Measurements from ENCODE around the gene MAN1C1.

The MAN1C1 gene

DNA sequence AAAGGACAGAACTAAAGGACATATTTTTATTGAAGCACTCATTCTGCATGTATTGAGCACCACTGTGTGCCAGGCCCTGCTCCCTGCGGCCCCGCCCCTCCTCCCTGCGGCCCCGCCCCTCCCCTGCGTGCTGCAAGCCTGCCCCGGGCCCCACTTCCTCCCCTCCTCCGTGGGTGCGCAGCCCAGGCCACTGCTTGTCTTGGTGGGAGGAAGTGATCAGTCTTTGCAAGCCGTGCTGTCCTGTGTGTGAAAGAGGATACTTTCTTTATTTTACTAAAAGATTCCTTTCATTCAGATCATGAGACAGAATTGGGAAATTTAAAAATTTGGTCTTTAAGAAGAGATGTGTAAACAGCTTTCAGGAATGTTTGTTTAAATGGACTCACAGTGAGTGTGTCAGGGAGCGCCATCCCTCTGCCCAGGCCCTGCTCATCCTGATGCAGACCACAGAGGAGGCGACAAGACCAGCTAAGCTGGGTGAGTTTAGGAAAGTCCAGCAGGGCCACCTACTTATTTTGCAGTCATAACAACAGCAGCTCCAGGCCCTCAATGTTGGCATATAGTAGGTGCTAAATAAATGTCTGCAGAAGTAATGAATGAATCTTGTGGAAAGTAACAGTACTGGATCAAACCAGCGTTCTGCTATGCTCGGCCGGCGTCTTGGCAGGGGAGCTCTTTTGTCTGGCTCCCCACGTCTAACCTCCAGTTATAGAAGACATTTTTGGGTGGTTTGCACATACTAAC is 95.1 kb downstream of the MAN1C1 start:
- in situ Hi-C loops (cut with MboI; ENCODE audit: low sequenced_read_pairs), result no loop called here

DNA sequence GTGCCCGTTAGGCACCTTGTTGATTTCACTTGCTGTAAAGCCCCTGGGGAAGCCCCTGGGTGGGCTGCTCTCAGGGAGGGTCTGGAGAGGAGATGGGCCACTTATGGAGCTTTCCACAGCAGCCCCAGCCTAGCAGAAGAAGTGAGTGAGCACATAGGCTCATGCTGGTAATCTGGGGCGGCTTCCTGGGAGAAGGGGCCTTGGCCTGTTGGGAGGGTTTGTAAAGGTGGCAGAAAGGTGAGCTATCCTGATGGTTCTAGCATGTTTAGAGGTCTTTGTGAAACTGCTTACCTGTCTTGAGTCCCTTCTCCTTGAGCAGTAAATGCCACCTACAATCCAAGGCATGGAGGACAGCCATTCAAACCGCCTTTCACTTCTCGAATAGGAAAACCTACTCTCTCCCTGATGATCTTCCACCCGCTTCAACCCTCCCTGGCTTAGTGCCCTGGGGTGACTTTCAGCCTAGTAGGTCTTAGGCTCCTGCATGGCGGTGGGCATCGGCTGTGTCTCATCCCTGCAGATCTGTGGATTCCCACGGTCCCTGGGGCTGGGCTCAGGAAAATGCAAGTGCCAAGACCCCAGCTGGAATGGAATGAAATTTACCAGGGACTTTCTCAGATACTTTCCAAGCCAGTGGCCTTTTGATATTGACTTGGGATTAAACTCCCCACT is 95.8 kb downstream of the MAN1C1 start:
- in situ Hi-C loops (cut with MboI; ENCODE audit: low sequenced_read_pairs), result no loop called here

DNA sequence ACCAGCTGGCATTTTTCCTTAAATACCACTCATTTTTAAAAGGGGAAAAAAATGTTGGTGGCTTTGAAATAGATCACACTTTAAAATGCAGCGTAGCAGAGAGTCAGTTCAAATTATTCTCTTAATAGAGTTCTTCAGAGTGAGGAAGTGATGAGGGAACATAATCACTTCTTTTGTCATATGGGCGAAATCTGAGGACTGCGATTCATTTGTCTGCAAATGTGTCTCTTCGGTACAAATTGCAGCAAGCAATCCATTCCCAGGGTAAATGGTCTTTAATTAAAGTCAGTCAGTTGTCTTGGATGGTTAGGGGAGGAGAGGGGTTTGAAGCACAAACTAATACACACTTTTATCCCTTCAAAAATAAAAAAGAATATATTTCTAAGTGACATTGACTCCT is 97.4 kb downstream of the MAN1C1 start:
- in situ Hi-C loops (cut with MboI; ENCODE audit: low sequenced_read_pairs), result no loop called here

GRCh38 chr1:25714372-25714931 is 97.9 kb downstream of the MAN1C1 start:
- in situ Hi-C loops (cut with MboI; ENCODE audit: low sequenced_read_pairs), result no loop called here

DNA sequence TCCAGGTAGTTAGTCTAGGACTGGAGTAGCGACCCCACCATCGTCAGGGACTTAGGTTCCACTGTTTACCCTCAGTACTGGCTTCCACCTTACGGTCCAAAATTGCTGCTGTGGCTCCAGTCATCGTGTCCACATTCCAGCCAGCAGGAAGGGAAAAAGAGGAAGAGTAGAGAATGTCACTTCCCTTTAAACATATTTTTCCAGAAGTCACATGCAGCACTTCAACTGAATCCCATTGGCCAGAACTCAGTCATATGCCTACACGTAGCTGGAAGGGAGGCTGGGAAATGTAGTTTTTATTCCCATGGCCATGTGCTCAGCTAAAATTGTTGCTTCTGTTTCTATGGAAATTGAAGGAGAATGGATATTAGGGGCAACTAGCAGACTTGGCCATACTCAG is 99.3 kb downstream of the MAN1C1 start:
- in situ Hi-C loops (cut with MboI; ENCODE audit: low sequenced_read_pairs), result no loop called here

DNA sequence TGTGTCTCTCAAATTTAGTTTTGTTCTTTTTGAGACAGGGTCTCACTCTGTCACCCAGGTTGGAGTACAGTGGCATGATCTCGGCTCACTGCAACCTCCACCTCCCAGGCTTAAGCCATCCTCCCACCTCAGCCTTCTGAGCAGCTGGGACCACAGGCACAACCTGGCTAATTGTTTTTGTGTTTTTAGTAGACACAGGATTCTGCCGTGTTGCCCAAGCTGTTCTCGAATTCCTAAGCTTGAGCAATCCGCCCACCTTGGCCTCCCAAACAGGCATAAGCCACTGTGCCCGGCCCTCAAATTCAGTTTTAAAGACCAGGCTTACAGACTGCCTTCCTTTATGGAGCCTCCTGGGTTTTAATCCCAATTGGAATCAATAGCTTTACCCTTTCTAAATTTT is 99.7 kb downstream of the MAN1C1 start:
- in situ Hi-C loops (cut with MboI; ENCODE audit: low sequenced_read_pairs), result no loop called here

DNA sequence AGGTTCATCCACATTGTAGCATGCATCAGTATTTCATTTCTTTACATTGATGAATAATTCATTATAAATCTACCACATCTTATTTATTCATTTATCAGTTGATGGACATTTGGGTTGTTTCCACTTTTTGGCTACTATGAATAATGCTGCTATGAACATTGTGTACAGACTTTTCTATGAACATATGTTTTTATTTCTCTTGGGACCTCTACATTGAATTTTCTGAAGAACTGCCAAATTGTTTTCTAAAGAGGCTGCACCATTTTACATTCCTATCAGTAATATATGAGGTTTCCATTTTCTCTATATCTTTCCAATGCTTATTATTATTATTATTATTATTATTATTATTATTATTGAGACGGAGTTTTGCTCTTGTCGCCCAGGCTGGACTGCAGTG is 102.1 kb downstream of the MAN1C1 start:
- in situ Hi-C loops (cut with MboI; ENCODE audit: low sequenced_read_pairs), result no loop called here

DNA sequence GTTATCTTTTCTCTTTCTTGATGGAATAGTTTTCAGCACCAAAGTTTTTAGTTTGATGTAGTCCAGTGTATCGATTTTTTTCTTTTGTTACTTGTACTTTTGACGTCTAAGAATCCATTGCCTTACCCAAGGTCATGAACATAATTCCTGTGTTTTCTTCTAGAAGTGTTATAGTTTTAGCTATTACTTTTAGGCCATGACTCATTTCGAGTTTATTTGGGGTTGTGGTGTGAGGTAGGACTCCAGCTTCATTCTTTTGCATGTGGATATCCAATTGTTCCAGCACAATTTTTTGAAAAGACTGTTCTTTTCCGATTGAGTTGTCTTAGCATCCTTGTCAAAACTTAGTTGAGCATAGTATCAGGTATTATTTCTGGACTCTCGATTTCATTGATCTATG is 104.0 kb downstream of the MAN1C1 start:
- in situ Hi-C loops (cut with MboI; ENCODE audit: low sequenced_read_pairs), result no loop called here

- in situ Hi-C loops (cut with MboI; ENCODE audit: low sequenced_read_pairs), result no loop called here
Measured at GRCh38 chr1:25723250-25723880, 106.8 kb downstream of the MAN1C1 start.

- in situ Hi-C loops (cut with MboI; ENCODE audit: low sequenced_read_pairs), result no loop called here
Measured at GRCh38 chr1:25724201-25724600, 107.6 kb downstream of the MAN1C1 start.

DNA sequence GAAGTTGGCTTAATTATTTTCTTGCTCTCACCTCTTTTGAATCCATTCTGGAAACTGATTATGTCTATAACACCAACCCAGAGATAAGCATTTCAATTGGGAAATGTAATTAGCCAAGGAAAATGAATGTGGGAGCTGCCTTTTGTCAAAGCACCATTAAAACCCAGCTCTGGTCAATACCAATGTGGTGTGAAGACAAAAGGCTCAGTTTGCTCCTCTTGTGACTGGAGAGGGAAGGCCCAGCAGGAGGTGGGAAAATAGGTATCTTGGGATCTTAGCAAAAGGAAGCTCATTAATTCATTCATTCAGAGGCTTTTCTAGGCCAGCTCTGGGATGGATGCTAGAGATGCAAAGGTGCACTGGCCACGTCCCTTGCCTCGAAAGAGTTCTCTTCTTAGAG is 108.4 kb downstream of the MAN1C1 start:
- in situ Hi-C loops (cut with MboI; ENCODE audit: low sequenced_read_pairs), result no loop called here

GRCh38 chr1:25725482-25725881 is 108.9 kb downstream of the MAN1C1 start:
- in situ Hi-C loops (cut with MboI; ENCODE audit: low sequenced_read_pairs), result no loop called here

- in situ Hi-C loops (cut with MboI; ENCODE audit: low sequenced_read_pairs), result no loop called here
Measured at GRCh38 chr1:25727088-25727487, 110.5 kb downstream of the MAN1C1 start.

GRCh38 chr1:25727635-25728286 is 111.2 kb downstream of the MAN1C1 start:
- in situ Hi-C loops (cut with MboI; ENCODE audit: low sequenced_read_pairs), result no loop called here

DNA sequence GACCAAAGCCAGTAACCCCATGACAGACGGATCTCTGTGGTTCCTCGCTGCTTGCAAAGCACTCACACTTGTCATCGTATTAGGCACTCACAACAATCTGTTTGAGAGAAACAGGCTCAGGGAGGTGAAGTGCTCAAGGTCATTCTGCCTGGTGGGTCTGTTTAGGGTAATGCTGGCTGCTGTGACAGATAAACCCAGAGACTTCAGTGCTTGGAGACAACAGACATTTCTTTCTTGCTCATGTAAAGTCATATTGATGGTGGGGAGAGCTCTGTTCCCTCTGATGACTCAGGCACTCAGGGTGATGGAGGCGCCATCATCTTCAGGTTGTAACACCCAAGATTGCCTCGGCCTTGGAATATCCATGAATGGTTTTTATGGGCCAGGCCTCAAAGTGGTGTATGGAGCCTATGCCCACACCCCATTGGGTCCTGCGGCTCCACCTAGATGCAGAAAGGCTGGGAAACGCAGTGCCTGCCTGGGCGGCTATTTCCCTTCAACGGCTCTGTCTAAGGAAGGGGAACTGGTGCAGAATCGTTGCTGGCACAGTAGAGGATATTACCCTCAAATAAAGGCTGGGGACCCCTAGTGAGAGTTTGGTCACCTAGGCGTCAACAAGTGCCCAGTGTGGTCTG is 111.8 kb downstream of the MAN1C1 start:
- in situ Hi-C loops (cut with MboI; ENCODE audit: low sequenced_read_pairs), result no loop called here

- in situ Hi-C loops (cut with MboI; ENCODE audit: low sequenced_read_pairs), result no loop called here
Measured at GRCh38 chr1:25729045-25729444, 112.5 kb downstream of the MAN1C1 start.

GRCh38 chr1:25729790-25730644 is 113.4 kb downstream of the MAN1C1 start:
- in situ Hi-C loops (cut with MboI; ENCODE audit: low sequenced_read_pairs), result no loop called here

DNA sequence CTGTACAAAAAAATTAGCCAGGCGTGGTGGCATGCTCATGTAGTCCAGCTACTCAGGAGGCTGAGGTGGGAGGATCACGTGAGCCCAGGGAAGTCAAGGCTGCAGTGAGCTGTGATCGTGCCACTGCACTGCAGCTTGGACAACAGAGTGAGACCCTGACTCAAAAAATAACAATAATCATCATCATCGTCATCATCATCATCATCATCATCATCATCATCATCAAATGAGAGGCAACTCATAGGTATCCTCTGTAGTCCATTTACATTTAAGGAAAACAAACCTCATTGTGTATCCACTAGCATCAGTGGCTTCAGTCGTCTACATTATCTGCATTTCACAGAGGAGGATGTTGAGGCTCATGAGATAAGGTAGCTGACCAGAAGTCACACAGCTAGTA is 114.6 kb downstream of the MAN1C1 start:
- in situ Hi-C loops (cut with MboI; ENCODE audit: low sequenced_read_pairs), result no loop called here

DNA sequence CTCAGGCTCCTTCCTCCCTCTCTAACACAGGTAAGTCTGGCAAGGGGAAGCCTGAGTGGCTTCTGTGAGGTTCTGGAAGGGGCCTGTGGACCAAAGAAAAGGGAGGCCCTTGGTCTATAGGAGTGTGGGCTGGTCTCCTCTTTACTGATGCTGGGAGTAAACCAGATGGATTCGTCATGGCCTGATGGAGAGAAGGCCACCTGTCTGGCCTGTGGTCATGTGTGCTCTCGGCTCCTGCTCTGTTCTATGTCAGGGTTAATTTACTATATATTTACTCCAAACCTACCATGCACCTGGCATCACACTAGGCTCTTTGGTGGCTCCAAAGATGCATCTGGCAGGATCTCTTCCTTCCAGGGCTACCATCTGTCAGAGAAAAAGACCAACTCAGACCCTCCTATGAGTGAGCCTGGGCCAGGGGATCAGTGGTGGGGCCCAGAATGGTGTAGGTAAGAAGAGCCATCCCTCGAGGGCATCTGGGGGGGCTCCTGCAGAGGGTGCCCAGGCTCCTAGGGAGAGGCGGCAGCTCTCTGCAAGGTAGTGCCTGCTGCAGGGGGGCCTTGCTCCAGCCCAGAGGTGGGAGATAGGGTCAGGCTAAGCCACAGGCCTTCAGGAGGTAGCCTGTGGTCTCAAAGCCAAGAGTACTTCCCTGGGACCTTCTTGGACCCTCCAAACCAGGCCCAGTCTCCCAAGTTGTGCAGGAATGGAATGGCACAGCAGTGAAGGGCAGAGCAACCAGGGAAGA is 115.2 kb downstream of the MAN1C1 start:
- in situ Hi-C loops (cut with MboI; ENCODE audit: low sequenced_read_pairs), result no loop called here
